Measurements from ENCODE around the gene NSD1. TPM values are rescaled to one million over a fixed set of nuclear protein-coding genes. Genes with fewer than 3 reads are reported as not detected.

Gene NSD1
- total and polyA plus RNA-seq, 10 of the 15 experiments (the other 5 are each of a cell fraction or from before 2014, with no cell fraction given), result 7.0 to 57.9 (median 30.4) TPM

GRCh38 chr5:177334155-177334551 lies 200.6 kb downstream of the NSD1 start:
- in situ Hi-C loops (cut with MboI), result no loop called here
- ATAC-seq, result no peak

GRCh38 chr5:177334781-177335700 lies 201.5 kb downstream of the NSD1 start:
- Histone ChIP-seq H3K27me3 (replicated peaks in 1 of 2; ENCODE audit: control insufficient read depth in 2 of 2, insufficient read depth in 2 of 2, low read length in 1 of 2) (no peaks in the 10 kb centered on the region), H3K9me3 (replicated peaks; ENCODE audit: control insufficient read depth, insufficient read depth, low read length) (no peaks in the 10 kb centered on the region), H3K4me1 (ENCODE audit: control insufficient read depth, insufficient read depth, low read length) (no peaks in the 10 kb centered on the region), H3K79me2 (ENCODE audit: control insufficient read depth, insufficient read depth, low read length) (peaks cover 7% of the 10 kb centered on the region), H3K4me3 (no peak overlapping the region), H4K20me1 (ENCODE audit: control insufficient read depth, insufficient read depth) (no peaks in the 10 kb centered on the region; the same call in 1 of the 2 replicates), H2AFZ (ENCODE audit: control insufficient read depth, low read depth, low read length) (no peak overlapping the region), H3K27ac (ENCODE audit: control insufficient read depth, insufficient read depth) (no peak overlapping the region), H3K4me2 (ENCODE audit: control insufficient read depth, insufficient read depth) (no peak overlapping the region), H3K36me3 (ENCODE audit: control insufficient read depth in 2 of 2, insufficient read depth in 2 of 2, low read length in 1 of 2) (peaks cover 24 to 74% of the 10 kb centered on the region in 2 experiments), H3K9ac (ENCODE audit: control insufficient read depth, insufficient read depth, low read length) (no peak overlapping the region)
- POLR2A ChIA-PET, result interaction anchor here (1.2 kb wide), 1 partner anchor 16 kb away, joined by 3 read pairs; no protein-coding TSS in a partner anchor
- ATAC-seq (no peak), FAIRE-seq (no peak), DNase-seq (ENCODE audit: low read depth, low spot score) (no peak)
- intact Hi-C loops (cut with micrococcal nuclease; ENCODE audit: unreplicated experiment), result no loop called here
- TF ChIP-seq FOXK2 (IDR thresholded peaks at IDR 0.05) (no peak), SMARCA5 (IDR thresholded peaks at IDR 0.05) (no peak), RCOR1 (conservative IDR thresholded peaks at IDR 0.05; ENCODE audit: low read depth, low read length) (no peak), SRF (IDR thresholded peaks at IDR 0.05; ENCODE audit: low read depth in 2 of 2, low read length in 2 of 2) (no peak)
- TF ChIP-seq, protein P1, sequence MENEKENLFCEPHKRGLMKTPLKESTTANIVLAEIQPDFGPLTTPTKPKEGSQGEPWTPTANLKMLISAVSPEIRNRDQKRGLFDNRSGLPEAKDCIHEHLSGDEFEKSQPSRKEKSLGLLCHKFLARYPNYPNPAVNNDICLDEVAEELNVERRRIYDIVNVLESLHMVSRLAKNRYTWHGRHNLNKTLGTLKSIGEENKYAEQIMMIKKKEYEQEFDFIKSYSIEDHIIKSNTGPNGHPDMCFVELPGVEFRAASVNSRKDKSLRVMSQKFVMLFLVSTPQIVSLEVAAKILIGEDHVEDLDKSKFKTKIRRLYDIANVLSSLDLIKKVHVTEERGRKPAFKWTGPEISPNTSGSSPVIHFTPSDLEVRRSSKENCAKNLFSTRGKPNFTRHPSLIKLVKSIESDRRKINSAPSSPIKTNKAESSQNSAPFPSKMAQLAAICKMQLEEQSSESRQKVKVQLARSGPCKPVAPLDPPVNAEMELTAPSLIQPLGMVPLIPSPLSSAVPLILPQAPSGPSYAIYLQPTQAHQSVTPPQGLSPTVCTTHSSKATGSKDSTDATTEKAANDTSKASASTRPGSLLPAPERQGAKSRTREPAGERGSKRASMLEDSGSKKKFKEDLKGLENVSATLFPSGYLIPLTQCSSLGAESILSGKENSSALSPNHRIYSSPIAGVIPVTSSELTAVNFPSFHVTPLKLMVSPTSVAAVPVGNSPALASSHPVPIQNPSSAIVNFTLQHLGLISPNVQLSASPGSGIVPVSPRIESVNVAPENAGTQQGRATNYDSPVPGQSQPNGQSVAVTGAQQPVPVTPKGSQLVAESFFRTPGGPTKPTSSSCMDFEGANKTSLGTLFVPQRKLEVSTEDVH (IDR thresholded peaks at IDR 0.05; ENCODE audit: low read depth, partially characterized antibody), result no peak
- 90% methylated on average over 21 of the region's 21 CpGs for WGBS (ENCODE audit: insufficient coverage, insufficient replicate concordance, low lambda C conversion rate, missing lambda C conversion rate)
- in situ Hi-C loops (cut with MboI), result no loop called here
- CTCF ChIA-PET, result interaction anchor here (1.3 kb wide), 1 partner anchor 16 kb away, joined by 3 read pairs; no protein-coding TSS in a partner anchor
- SMC1A ChIA-PET (ENCODE audit: uncharacterized antibody, unreplicated experiment), result interaction anchor here (1.5 kb wide), 1 partner anchor 16 kb away, joined by 4 read pairs; the partner anchor contains the start of gene LMAN2
- no TSS peak for BruUV-seq (replicated peaks)
- RAD21 ChIA-PET (ENCODE audit: unreplicated experiment), result no interaction called here

More at GRCh38 chr5:177334155-177334551, 200.6 kb downstream of the NSD1 start:
- peaks cover 26 to 74% of the 10 kb centered on the region in 2 experiments for H3K36me3 ChIP-seq (ENCODE audit: control insufficient read depth in 2 of 2, insufficient read depth in 2 of 2, low read length in 1 of 2)
- WGBS (ENCODE audit: insufficient coverage, insufficient replicate concordance, low lambda C conversion rate, missing lambda C conversion rate), result 65% methylated on average over 15 of the region's 15 CpGs
- peaks cover under 1% of the 10 kb centered on the region for H3K79me2 ChIP-seq (ENCODE audit: control insufficient read depth, insufficient read depth, low read length)
- no peak overlapping the region for H3K27ac ChIP-seq (ENCODE audit: control insufficient read depth, insufficient read depth)
- H3K27me3 ChIP-seq (replicated peaks in 1 of 2; ENCODE audit: control insufficient read depth in 2 of 2, insufficient read depth in 2 of 2, low read length in 1 of 2), result no peaks in the 10 kb centered on the region
- BruUV-seq (replicated peaks), result no TSS peak
- no peaks in the 10 kb centered on the region; the same call in 1 of the 2 replicates for H4K20me1 ChIP-seq (ENCODE audit: control insufficient read depth, insufficient read depth)
- FAIRE-seq (no peak), DNase-seq (ENCODE audit: low read depth, low spot score) (no peak)
- no peak overlapping the region for H3K4me3 ChIP-seq
- intact Hi-C loops (cut with micrococcal nuclease; ENCODE audit: unreplicated experiment), result no loop called here
- H3K4me1 ChIP-seq (ENCODE audit: control insufficient read depth, insufficient read depth, low read length), result no peaks in the 10 kb centered on the region
- RAD21 ChIA-PET (ENCODE audit: unreplicated experiment), result no interaction called here
- POLR2A ChIA-PET, result interaction anchor here (0.7 to 1.2 kb wide), 2 partner anchors 13 to 16 kb away, joined by 3 to 7 read pairs; no protein-coding TSS in a partner anchor
- no peak overlapping the region for H3K9ac ChIP-seq (ENCODE audit: control insufficient read depth, insufficient read depth, low read length)
- TF ChIP-seq NFIC (IDR thresholded peaks at IDR 0.05; ENCODE audit: low read depth, low read length), result no peak
- TF ChIP-seq TBL1XR1 (IDR thresholded peaks at IDR 0.05; ENCODE audit: low read depth, low read length), result no peak
- H3K4me2 ChIP-seq (ENCODE audit: control insufficient read depth, insufficient read depth), result no peak overlapping the region
- H3K9me3 ChIP-seq (replicated peaks; ENCODE audit: control insufficient read depth, insufficient read depth, low read length), result no peaks in the 10 kb centered on the region
- CTCF ChIA-PET, result interaction anchor here (1.3 kb wide), 1 partner anchor 15 kb away, joined by 3 read pairs; no protein-coding TSS in a partner anchor
- no peak overlapping the region for H2AFZ ChIP-seq (ENCODE audit: control insufficient read depth, low read depth, low read length)
- SMC1A ChIA-PET (ENCODE audit: uncharacterized antibody, unreplicated experiment), result no interaction called here
